ENCODE data around the gene PCGF1.

Gene PCGF1

GRCh38 chr2:74536166-74536950, 28.9 kb upstream of the PCGF1 start:
- no peak for DNase-seq

- DNase-seq, result no peak
These were observed 28.0 kb upstream of the PCGF1 start for GRCh38 chr2:74535440-74535965.

GRCh38 chr2:74534411-74534810, 26.9 kb upstream of the PCGF1 start:
- no peak for DNase-seq

- DNase-seq, result no peak
These were observed 26.0 kb upstream of the PCGF1 start for GRCh38 chr2:74533464-74533863.

- no peak for DNase-seq
These were observed 24.7 kb upstream of the PCGF1 start for GRCh38 chr2:74532222-74532621.

- DNase-seq, result no peak
These were observed 24.2 kb upstream of the PCGF1 start for GRCh38 chr2:74531666-74532065.

- no peak for DNase-seq
These were observed 23.0 kb upstream of the PCGF1 start for GRCh38 chr2:74530239-74531187.

GRCh38 chr2:74529357-74530238, 22.1 kb upstream of the PCGF1 start, which contains the start of the genes AUP1 and HTRA2:
Gene AUP1 (minus strand): TSS chr2:74529706. CDS start chr2:74529629, 77 bp downstream.
Gene HTRA2 (plus strand): TSS chr2:74529933. CDS start chr2:74530007, 74 bp downstream.
- DNase-seq, result peak; percentile 97

GRCh38 chr2:74528600-74529356, 21.3 kb upstream of the PCGF1 start:
- no peak for DNase-seq

- DNase-seq, result no peak
These were observed 20.2 kb upstream of the PCGF1 start for GRCh38 chr2:74527741-74528140.

- no peak for DNase-seq
These were observed 19.2 kb upstream of the PCGF1 start for GRCh38 chr2:74526649-74527230.

GRCh38 chr2:74525717-74526648, 18.5 kb upstream of the PCGF1 start, which contains the start of gene DQX1:
Gene DQX1 (minus strand): TSS chr2:74526231. CDS start chr2:74525729, 502 bp downstream.
- no peak for DNase-seq

- DNase-seq, result no peak
These were observed 17.6 kb upstream of the PCGF1 start for GRCh38 chr2:74524955-74525716.

GRCh38 chr2:74524005-74524404, 16.5 kb upstream of the PCGF1 start:
- DNase-seq, result no peak

GRCh38 chr2:74522516-74522915, 15.0 kb upstream of the PCGF1 start:
- no peak for DNase-seq

- no peak for DNase-seq
These were observed 9.2 kb upstream of the PCGF1 start for GRCh38 chr2:74516650-74517049.

- no peak for DNase-seq
These were observed 8.6 kb upstream of the PCGF1 start for GRCh38 chr2:74515981-74516633.

- no peak for DNase-seq
These were observed 7.9 kb upstream of the PCGF1 start for GRCh38 chr2:74515271-74515980.
